HG02588 (cell line): ENCODE results near the gene NEUROG1.

Experiments used
- ATAC-seq: cut with Tn5 transposase; IDR thresholded peaks from one replicate; pipeline ENCODE4 v1.9.1; 2021; ENCODE audit warnings: mild to moderate bottlenecking, moderate library complexity; ENCODE audit not compliant: unreplicated experiment

Gene NEUROG1

GRCh38 chr5:135565266-135565665 lies 29.5 kb upstream of the NEUROG1 start:
- no peak for ATAC-seq

GRCh38 chr5:135564331-135564730 lies 28.6 kb upstream of the NEUROG1 start:
- no peak for ATAC-seq

- ATAC-seq, result no peak
Observed at GRCh38 chr5:135561266-135561665, 25.5 kb upstream of the NEUROG1 start.

GRCh38 chr5:135560858-135561257 lies 25.1 kb upstream of the NEUROG1 start:
- peak; percentile 89 for ATAC-seq

GRCh38 chr5:135559354-135559753 lies 23.6 kb upstream of the NEUROG1 start:
- no peak for ATAC-seq

- ATAC-seq, result no peak
Observed at GRCh38 chr5:135557076-135557838, 21.5 kb upstream of the NEUROG1 start.

GRCh38 chr5:135556620-135557019 lies 20.9 kb upstream of the NEUROG1 start:
- ATAC-seq, result no peak

GRCh38 chr5:135555530-135555929 lies 19.8 kb upstream of the NEUROG1 start:
- no peak for ATAC-seq

GRCh38 chr5:135553688-135554462 lies 18.1 kb upstream of the NEUROG1 start:
- ATAC-seq, result no peak

- no peak for ATAC-seq
Observed at GRCh38 chr5:135551593-135552447, 16.1 kb upstream of the NEUROG1 start.

GRCh38 chr5:135549413-135549812 lies 13.6 kb upstream of the NEUROG1 start:
- no peak for ATAC-seq

- no peak for ATAC-seq
Observed at GRCh38 chr5:135547590-135548254, 12.0 kb upstream of the NEUROG1 start.

GRCh38 chr5:135546912-135547311 lies 11.1 kb upstream of the NEUROG1 start:
- no peak for ATAC-seq

GRCh38 chr5:135546101-135546500 lies 10.3 kb upstream of the NEUROG1 start:
- ATAC-seq, result no peak

- no peak for ATAC-seq
Observed at GRCh38 chr5:135545099-135545498, 9.3 kb upstream of the NEUROG1 start.

- no peak for ATAC-seq
Observed at GRCh38 chr5:135543485-135544304, 7.9 kb upstream of the NEUROG1 start.

GRCh38 chr5:135543001-135543484 lies 7.3 kb upstream of the NEUROG1 start:
- no peak for ATAC-seq

GRCh38 chr5:135541807-135542502 lies 6.2 kb upstream of the NEUROG1 start:
- no peak for ATAC-seq

- ATAC-seq, result no peak
Observed at GRCh38 chr5:135539430-135540005, 3.8 kb upstream of the NEUROG1 start.
